Loucy (cell line): ENCODE measurements around the gene TRIM63.

Experiments
- H2AFZ ChIP-seq: fragments of 200-600 bp; sonication (generic); 2 replicates; pipeline ENCODE4 v1.6.0; 2016; ENCODE audit warnings: antibody characterized with exemption, mild to moderate bottlenecking, low read length, moderate library complexity
- H3F3A ChIP-seq: fragments of 200-600 bp; 2 replicates; pipeline ENCODE4 v1.6.0; 2016; ENCODE audit warnings: antibody characterized with exemption, low read depth, mild to moderate bottlenecking
- H3K27me3 ChIP-seq: fragments of 200-600 bp; sonication (generic); 2 replicates; pipeline ENCODE4 v1.6.1; 2014; ENCODE audit warnings: low read length, mild to moderate bottlenecking; ENCODE audit not compliant: insufficient read depth, poor library complexity, severe bottlenecking
- H3K36me3 ChIP-seq: fragments of 200-600 bp; sonication (generic); 2 replicates; pipeline ENCODE4 v1.6.1; 2016; ENCODE audit warnings: low read length; ENCODE audit not compliant: insufficient read depth
- H3K4me1 ChIP-seq: fragments of 200-600 bp; sonication (generic); 2 replicates; pipeline ENCODE4 v1.5.1; 2014; ENCODE audit warnings: low read length, mild to moderate bottlenecking; ENCODE audit not compliant: insufficient read depth, poor library complexity, severe bottlenecking
- H3K4me2 ChIP-seq: fragments of 200-600 bp; sonication (generic); 2 replicates; pipeline ENCODE4 v1.6.0; 2014; ENCODE audit warnings: antibody characterized with exemption, low read length, low read depth, mild to moderate bottlenecking; ENCODE audit not compliant: poor library complexity, severe bottlenecking
- H3K4me3 ChIP-seq: fragments of 200-600 bp; sonication (generic); 2 replicates; pipeline ENCODE4 v1.5.1; 2014; ENCODE audit warnings: low read length, mild to moderate bottlenecking, mixed read lengths; ENCODE audit not compliant: poor library complexity, severe bottlenecking
- H3K79me2 ChIP-seq: fragments of 200-600 bp; sonication (generic); 2 replicates; pipeline ENCODE4 v1.6.1; 2014; ENCODE audit warnings: low read length; ENCODE audit not compliant: insufficient read depth
- H3K9ac ChIP-seq: fragments of 200-600 bp; sonication (generic); 2 replicates; pipeline ENCODE4 v1.6.0; 2014; ENCODE audit warnings: mild to moderate bottlenecking, low read depth, low read length, moderate library complexity; ENCODE audit not compliant: poor library complexity, severe bottlenecking
- H3K9me2 ChIP-seq: fragments of 200-600 bp; sonication (generic); replicated peaks from 2 replicates; pipeline ENCODE4 v1.6.1; 2016; ENCODE audit warnings: low read depth, low read length, mixed read lengths
- H3K9me3 ChIP-seq: fragments of 200-600 bp; sonication (generic); 2 replicates; pipeline ENCODE4 v1.6.1; 2014; ENCODE audit warnings: mild to moderate bottlenecking, antibody characterized with exemption, low read length, low read depth; ENCODE audit not compliant: insufficient read depth
- H4K20me1 ChIP-seq: fragments of 200-600 bp; sonication (generic); 2 replicates; pipeline ENCODE4 v1.6.0; 2014; ENCODE audit warnings: antibody characterized with exemption, low read length, mild to moderate bottlenecking; ENCODE audit not compliant: insufficient read depth, poor library complexity, severe bottlenecking
- EZH2phosphoT487 ChIP-seq: fragments of 200-600 bp; IDR thresholded peaks from 2 replicates; pipeline ENCODE4 v1.6.1; 2018; ENCODE audit warnings: antibody characterized with exemption, mild to moderate bottlenecking, moderate library complexity, borderline replicate concordance
- TF ChIP-seq, protein P1 (sequence below): fragments of 200-600 bp; sonication (generic); conservative IDR thresholded peaks from 2 replicates; pipeline ENCODE4 v1.5.1; 2014; ENCODE audit warnings: mild to moderate bottlenecking, antibody characterized with exemption, low read length

TRIM63 gene

DNA sequence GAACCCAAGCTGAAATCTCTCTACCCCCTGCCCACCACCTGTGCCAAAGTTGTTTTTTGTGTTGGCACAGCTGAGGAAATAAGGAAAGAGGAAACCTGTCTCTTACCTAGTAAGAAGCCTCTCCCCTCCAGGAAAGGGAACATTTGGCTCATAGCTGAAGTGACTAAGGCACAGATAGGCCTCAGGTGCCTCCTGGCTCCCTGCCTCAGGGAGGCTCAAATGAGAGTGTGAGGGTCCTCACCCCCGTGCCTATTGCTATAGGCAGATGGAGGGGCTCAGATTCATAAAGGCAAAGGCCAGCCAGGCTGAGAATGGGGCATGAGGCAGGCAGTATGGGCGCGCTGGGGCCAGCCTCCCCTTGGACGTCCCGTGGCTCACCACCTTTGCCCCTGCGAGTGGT lies 29.0 kb downstream of the TRIM63 start:
- no peaks in the 10 kb centered on the region for H4K20me1 ChIP-seq
- peaks cover 23% of the 10 kb centered on the region for H3K4me1 ChIP-seq
- no peak overlapping the region for H3K4me3 ChIP-seq
- no peaks in the 10 kb centered on the region for H3K36me3 ChIP-seq
- H3K9me2 ChIP-seq = no peaks in the 10 kb centered on the region
- H3F3A ChIP-seq = no peaks in the 10 kb centered on the region
- no peak overlapping the region for H2AFZ ChIP-seq
- H3K79me2 ChIP-seq = no peaks in the 10 kb centered on the region
- no peak overlapping the region for H3K9ac ChIP-seq
- TF ChIP-seq, protein P1, sequence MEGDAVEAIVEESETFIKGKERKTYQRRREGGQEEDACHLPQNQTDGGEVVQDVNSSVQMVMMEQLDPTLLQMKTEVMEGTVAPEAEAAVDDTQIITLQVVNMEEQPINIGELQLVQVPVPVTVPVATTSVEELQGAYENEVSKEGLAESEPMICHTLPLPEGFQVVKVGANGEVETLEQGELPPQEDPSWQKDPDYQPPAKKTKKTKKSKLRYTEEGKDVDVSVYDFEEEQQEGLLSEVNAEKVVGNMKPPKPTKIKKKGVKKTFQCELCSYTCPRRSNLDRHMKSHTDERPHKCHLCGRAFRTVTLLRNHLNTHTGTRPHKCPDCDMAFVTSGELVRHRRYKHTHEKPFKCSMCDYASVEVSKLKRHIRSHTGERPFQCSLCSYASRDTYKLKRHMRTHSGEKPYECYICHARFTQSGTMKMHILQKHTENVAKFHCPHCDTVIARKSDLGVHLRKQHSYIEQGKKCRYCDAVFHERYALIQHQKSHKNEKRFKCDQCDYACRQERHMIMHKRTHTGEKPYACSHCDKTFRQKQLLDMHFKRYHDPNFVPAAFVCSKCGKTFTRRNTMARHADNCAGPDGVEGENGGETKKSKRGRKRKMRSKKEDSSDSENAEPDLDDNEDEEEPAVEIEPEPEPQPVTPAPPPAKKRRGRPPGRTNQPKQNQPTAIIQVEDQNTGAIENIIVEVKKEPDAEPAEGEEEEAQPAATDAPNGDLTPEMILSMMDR = no peak
- TF ChIP-seq EZH2phosphoT487 = no peak
- no peaks in the 10 kb centered on the region for H3K9me3 ChIP-seq
- peaks cover 8% of the 10 kb centered on the region for H3K27me3 ChIP-seq
- H3K4me2 ChIP-seq = no peak overlapping the region

DNA sequence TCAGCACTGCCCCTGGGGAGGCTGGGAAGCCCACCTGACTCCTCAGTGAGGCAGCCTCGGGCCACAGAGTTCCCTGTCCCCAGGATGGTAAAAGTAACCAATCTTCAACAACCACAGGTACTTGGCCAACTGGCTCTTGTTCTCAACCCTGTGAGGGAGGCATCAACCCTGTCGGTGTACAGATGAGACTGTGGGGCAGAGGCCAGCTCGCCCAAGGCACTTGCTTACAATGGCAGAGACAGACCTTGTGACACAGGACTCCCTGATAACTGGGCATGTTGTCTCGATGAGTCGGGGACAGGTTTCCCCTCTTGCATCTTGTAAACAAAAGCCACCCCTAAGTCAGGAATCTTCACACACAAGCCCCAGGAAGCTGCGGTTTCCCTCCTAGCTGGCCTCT lies 29.5 kb downstream of the TRIM63 start:
- Histone ChIP-seq H4K20me1 (no peaks in the 10 kb centered on the region), H3K4me3 (no peak overlapping the region), H3F3A (no peaks in the 10 kb centered on the region), H3K9me2 (no peaks in the 10 kb centered on the region), H3K9ac (no peak overlapping the region), H2AFZ (no peak overlapping the region), H3K4me2 (no peak overlapping the region), H3K79me2 (no peaks in the 10 kb centered on the region), H3K36me3 (no peaks in the 10 kb centered on the region), H3K4me1 (peaks cover 23% of the 10 kb centered on the region), H3K27me3 (peaks cover 8% of the 10 kb centered on the region), H3K9me3 (no peaks in the 10 kb centered on the region)
- no peak for TF ChIP-seq EZH2phosphoT487
- TF ChIP-seq, protein P1 = no peak

DNA sequence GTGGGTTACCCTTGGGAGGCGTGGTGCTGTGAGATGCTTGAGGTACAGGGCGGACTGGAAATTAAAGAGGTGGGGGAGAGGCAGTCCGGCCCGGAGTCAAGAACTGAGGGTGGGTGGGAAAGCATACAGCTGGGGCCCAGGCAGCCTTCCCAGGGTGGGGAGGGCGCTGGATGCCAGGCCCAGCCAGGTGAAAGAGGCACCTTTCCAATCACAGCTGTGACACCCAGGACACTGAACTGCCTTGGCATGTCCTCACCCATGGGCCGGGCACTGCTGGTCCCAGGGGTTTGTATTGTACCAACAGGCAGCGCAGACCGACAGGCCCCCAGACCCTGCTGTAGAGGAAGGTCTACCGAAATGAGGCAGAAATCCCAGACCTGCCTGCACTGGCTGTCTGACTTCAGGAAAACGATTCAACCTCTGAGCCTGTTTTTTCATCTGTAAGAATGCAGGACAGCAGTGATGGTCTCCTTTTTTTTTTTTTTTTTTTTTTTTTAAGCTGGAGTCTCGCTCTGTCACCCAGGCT lies 30.6 kb downstream of the TRIM63 start:
- H3K4me1 ChIP-seq = peaks cover 26% of the 10 kb centered on the region
- H3K9me3 ChIP-seq = no peaks in the 10 kb centered on the region
- H3K9ac ChIP-seq = no peak overlapping the region
- no peaks in the 10 kb centered on the region for H3K79me2 ChIP-seq
- peak overlapping the region; percentile 99 for H3K4me2 ChIP-seq
- H3F3A ChIP-seq = no peaks in the 10 kb centered on the region
- H4K20me1 ChIP-seq = no peaks in the 10 kb centered on the region
- H2AFZ ChIP-seq = no peak overlapping the region
- TF ChIP-seq EZH2phosphoT487 = no peak
- TF ChIP-seq, protein P1 = no peak
- H3K4me3 ChIP-seq = no peak overlapping the region
- no peaks in the 10 kb centered on the region for H3K9me2 ChIP-seq
- peaks cover 8% of the 10 kb centered on the region for H3K27me3 ChIP-seq
- H3K36me3 ChIP-seq = no peaks in the 10 kb centered on the region
